D721Med (cell line): ENCODE measurements around the gene SMIM23.

Source experiments
- DNase-seq: peaks from one replicate; pipeline ENCODE4 v3.0.0; 2011; ENCODE audit warnings: low spot score; ENCODE audit not compliant: insufficient read length
- FAIRE-seq: peaks from 2 replicates; lab custom pipeline; 2011; peaks lifted over from hg19 to GRCh38; lab: Jason Lieb, UNC
- CTCF ChIP-seq: IDR thresholded peaks from 2 replicates; pipeline ENCODE4 v1.5.1; 2012; ENCODE audit warnings: mild to moderate bottlenecking, control low read depth; ENCODE audit not compliant: insufficient read depth; ENCODE audit errors: missing control alignments

Gene SMIM23

GRCh38 chr5:171785517-171785916 is at the start of gene SMIM23:
Gene SMIM23, plus strand, starts transcription at chr5:171785817. Its CDS starts 55 bp downstream, at chr5:171785872.
- DNase-seq, result no peak
- FAIRE-seq, result no peak
- TF ChIP-seq CTCF, result no peak

- DNase-seq (no peak), FAIRE-seq (no peak)
- no peak for TF ChIP-seq CTCF
Measured at GRCh38 chr5:171736976-171737891, 48.4 kb upstream of the SMIM23 start.

- no peak for FAIRE-seq
- no peak for TF ChIP-seq CTCF
Measured at GRCh38 chr5:171738501-171738900, 47.1 kb upstream of the SMIM23 start.

GRCh38 chr5:171739271-171739670 is 46.3 kb upstream of the SMIM23 start:
- no peak for FAIRE-seq
- TF ChIP-seq CTCF, result no peak
- no peak for DNase-seq

More at GRCh38 chr5:171738501-171738900, 47.1 kb upstream of the SMIM23 start:
- DNase-seq, result no peak

- no peak for TF ChIP-seq CTCF
- DNase-seq (no peak), FAIRE-seq (no peak)
Measured at GRCh38 chr5:171743436-171744076, 42.1 kb upstream of the SMIM23 start.

- no peak for FAIRE-seq
Measured at GRCh38 chr5:171744264-171744663, 41.4 kb upstream of the SMIM23 start.

More at GRCh38 chr5:171744264-171744663, 41.4 kb upstream of the SMIM23 start:
- no peak for DNase-seq
- TF ChIP-seq CTCF, result no peak
